Uterus (tissue), 2 donors: Measurements from ENCODE around the gene PRDX2.

Experiments
- CTCF ChIP-seq, 4 experiments: fragments of 200-600 bp in 2 of 4; fragments of 450-650 bp in 2 of 4; sonication (generic) in 2 of 4; IDR thresholded peaks; one replicate each; pipeline ENCODE4 v1.5.1; 2016 to 2019; ENCODE audit warnings: antibody characterized with exemption in 4 of 4, mild to moderate bottlenecking in 2 of 4, moderate library complexity in 1 of 4
- POLR2A ChIP-seq, 2 donors: fragments of 450-650 bp; IDR thresholded peaks; one replicate each; pipeline ENCODE4 v1.6.1; 2016; ENCODE audit warnings: antibody characterized with exemption in 2 of 2, mild to moderate bottlenecking in 1 of 2, moderate library complexity in 1 of 2

GRCh38 chr19:12836529-12836863 is 34.9 kb upstream of the PRDX2 start:
- TF ChIP-seq CTCF (IDR thresholded peaks at IDR 0.05) (no peak), POLR2A (IDR thresholded peaks at IDR 0.05) (no peak)
